DND-41 (cell line): ENCODE results near the gene SNAPC3.

Source experiments
- ATAC-seq: fragments of 200-7000 bp; cut with Tn5 transposase; 3 replicates; pipeline ENCODE4 v1.9.1; 2021; ENCODE audit warnings: low read depth; ENCODE audit not compliant: insufficient read depth
- DNase-seq: peaks from one replicate; pipeline ENCODE4 v3.0.0-alpha.2; 2020
- H2AFZ ChIP-seq: 2 replicates; pipeline ENCODE4 v1.6.0; 2012; ENCODE audit warnings: low read depth, low read length
- H3K27ac ChIP-seq: 2 replicates; pipeline ENCODE4 v1.5.1; 2012; ENCODE audit warnings: low read length, inconsistent platforms
- H3K27me3 ChIP-seq: fragments of 200-600 bp; sonication (generic); 2 replicates; pipeline ENCODE4 v1.6.0; 2012; ENCODE audit warnings: low read length, mild to moderate bottlenecking, inconsistent platforms; ENCODE audit not compliant: insufficient read depth, poor library complexity
- H3K36me3 ChIP-seq: 2 replicates; pipeline ENCODE4 v1.5.1; 2012; ENCODE audit warnings: low read length, inconsistent platforms; ENCODE audit not compliant: insufficient read depth
- H3K4me1 ChIP-seq: 2 replicates; pipeline ENCODE4 v1.5.1; 2012; ENCODE audit warnings: mild to moderate bottlenecking, low read length; ENCODE audit not compliant: insufficient read depth
- H3K4me2 ChIP-seq: 2 replicates; pipeline ENCODE4 v1.6.0; 2012; ENCODE audit warnings: mild to moderate bottlenecking, moderate library complexity, low read length, inconsistent platforms; ENCODE audit not compliant: insufficient read depth
- H3K4me3 ChIP-seq, 2 experiments: fragments of 200-600 bp in 1 of 2; shearing (Covaris generic) in 1 of 2; 2 replicates each; pipeline ENCODE4 v1.5.1; 2012 to 2016; ENCODE audit warnings: inconsistent platforms in 2 of 2, low read length in 2 of 2, mild to moderate bottlenecking in 2 of 2, low read depth in 1 of 2, moderate library complexity in 1 of 2
- H3K79me2 ChIP-seq: 2 replicates; pipeline ENCODE4 v1.6.0; 2012; ENCODE audit warnings: low read length, inconsistent platforms; ENCODE audit not compliant: insufficient read depth
- H3K9ac ChIP-seq: 2 replicates; pipeline ENCODE4 v1.6.0; 2012; ENCODE audit warnings: low read depth, mild to moderate bottlenecking, inconsistent platforms, low read length, moderate library complexity
- H3K9me3 ChIP-seq: 2 replicates; pipeline ENCODE4 v1.5.1; 2012; ENCODE audit warnings: low read length, moderate library complexity, mild to moderate bottlenecking, inconsistent platforms; ENCODE audit not compliant: insufficient read depth, severe bottlenecking
- H4K20me1 ChIP-seq: 2 replicates; pipeline ENCODE4 v1.6.0; 2012; ENCODE audit warnings: low read length; ENCODE audit not compliant: insufficient read depth
- CTCF ChIP-seq: IDR thresholded peaks from 2 replicates; pipeline ENCODE4 v1.5.1; 2012; ENCODE audit warnings: borderline replicate concordance, low read length, moderate library complexity, mild to moderate bottlenecking; ENCODE audit not compliant: poor library complexity, severe bottlenecking; ENCODE audit errors: extremely low read depth
- EZH2 ChIP-seq: IDR thresholded peaks from 3 replicates; pipeline ENCODE4 v1.6.1; 2012; ENCODE audit warnings: borderline replicate concordance, low read depth, mild to moderate bottlenecking, moderate library complexity, low read length, inconsistent platforms; ENCODE audit not compliant: severe bottlenecking

Gene SNAPC3

GRCh38 chr9:15484802-15485201, 62.1 kb downstream of the SNAPC3 start:
- Histone ChIP-seq H3K4me2 (no peak overlapping the region), H3K4me3 (no peak overlapping the region), H2AFZ (no peak overlapping the region), H3K27me3 (no peaks in the 10 kb centered on the region), H4K20me1 (peaks cover 12% of the 10 kb centered on the region; the same call in 1 of the 2 replicates), H3K4me1 (no peaks in the 10 kb centered on the region), H3K27ac (no peak overlapping the region), H3K79me2 (peaks cover 36% of the 10 kb centered on the region), H3K9me3 (no peaks in the 10 kb centered on the region), H3K9ac (no peak overlapping the region), H3K36me3 (peaks cover 85% of the 10 kb centered on the region)
- DNase-seq: no peak
- TF ChIP-seq CTCF: no peak
- no peak for TF ChIP-seq EZH2
- no peak for ATAC-seq

- H3K9me3 ChIP-seq: no peaks in the 10 kb centered on the region
- DNase-seq (no peak), ATAC-seq (peak; percentile 40; the same call in 1 of the 3 replicates)
- H3K27ac ChIP-seq: no peak overlapping the region
- H3K4me1 ChIP-seq: no peaks in the 10 kb centered on the region
- peaks cover 38% of the 10 kb centered on the region for H3K79me2 ChIP-seq
- TF ChIP-seq EZH2: no peak
- TF ChIP-seq CTCF: peak; percentile 45
- H3K9ac ChIP-seq: no peak overlapping the region
- peaks cover 84% of the 10 kb centered on the region for H3K36me3 ChIP-seq
- H4K20me1 ChIP-seq: peaks cover 14% of the 10 kb centered on the region; the same call in 1 of the 2 replicates
- H3K27me3 ChIP-seq: no peaks in the 10 kb centered on the region
- no peak overlapping the region for H2AFZ ChIP-seq
- no peak overlapping the region for H3K4me2 ChIP-seq
- no peak overlapping the region for H3K4me3 ChIP-seq
Observed at GRCh38 chr9:15485836-15486666, 63.4 kb downstream of the SNAPC3 start.

GRCh38 chr9:15491950-15492349, 69.3 kb downstream of the SNAPC3 start:
- Histone ChIP-seq H3K27ac (no peak overlapping the region), H3K4me1 (no peaks in the 10 kb centered on the region), H3K9ac (no peak overlapping the region), H3K27me3 (no peaks in the 10 kb centered on the region), H3K9me3 (no peaks in the 10 kb centered on the region), H3K79me2 (peaks cover 69% of the 10 kb centered on the region), H3K4me3 (no peak overlapping the region), H3K36me3 (peaks cover 80% of the 10 kb centered on the region), H4K20me1 (peaks cover 36% of the 10 kb centered on the region; the same call in 1 of the 2 replicates), H3K4me2 (no peak overlapping the region), H2AFZ (no peak overlapping the region)
- ATAC-seq (no peak), DNase-seq (no peak)
- no peak for TF ChIP-seq CTCF
